HG03378 (cell line): ENCODE measurements around the gene AADACL3.
"Not testable (repeated sequence)": the region's sequence is repeated elsewhere in the genome, so short reads cannot be mapped to it uniquely, and the experiment has no call there.

Experiments
- ATAC-seq: cut with Tn5 transposase; IDR thresholded peaks from one replicate; pipeline ENCODE4 v1.9.1; 2021; ENCODE audit warnings: mild to moderate bottlenecking, moderate library complexity; ENCODE audit not compliant: unreplicated experiment

Gene AADACL3

GRCh38 chr1:12714710-12715475 lies 1.0 kb upstream of the AADACL3 start:
- ATAC-seq = no peak

GRCh38 chr1:12717301-12717838 lies 1.5 kb downstream of the AADACL3 start:
- ATAC-seq = no peak

GRCh38 chr1:12722626-12723025 lies 6.7 kb downstream of the AADACL3 start:
- ATAC-seq = no peak

GRCh38 chr1:12728391-12728790 lies 12.5 kb downstream of the AADACL3 start:
- ATAC-seq = no peak

GRCh38 chr1:12730156-12730555 lies 14.2 kb downstream of the AADACL3 start:
- no peak for ATAC-seq

GRCh38 chr1:12731084-12731483 lies 15.2 kb downstream of the AADACL3 start:
- ATAC-seq = not testable (repeated sequence)

- ATAC-seq = no peak
Observed at GRCh38 chr1:12734651-12735050, 18.7 kb downstream of the AADACL3 start.

- ATAC-seq = no peak
Observed at GRCh38 chr1:12738934-12739333, 23.0 kb downstream of the AADACL3 start.

GRCh38 chr1:12739613-12740012 lies 23.7 kb downstream of the AADACL3 start:
- ATAC-seq = no peak

- ATAC-seq = no peak
Observed at GRCh38 chr1:12741946-12742345, 26.0 kb downstream of the AADACL3 start.

- no peak for ATAC-seq
Observed at GRCh38 chr1:12745126-12745991, 29.4 kb downstream of the AADACL3 start.

GRCh38 chr1:12745992-12746323 lies 30.0 kb downstream of the AADACL3 start, which contains the start of gene CFAP107:
TSS of gene CFAP107 (plus strand) at chr1:12746200. CDS start at chr1:12746431, 231 bp downstream.
- ATAC-seq = no peak

GRCh38 chr1:12748778-12749355 lies 33.0 kb downstream of the AADACL3 start:
- no peak for ATAC-seq

GRCh38 chr1:12754738-12755137 lies 38.8 kb downstream of the AADACL3 start:
- ATAC-seq = no peak

- ATAC-seq = no peak
Observed at GRCh38 chr1:12756273-12756672, 40.4 kb downstream of the AADACL3 start.

GRCh38 chr1:12756768-12757413 lies 41.0 kb downstream of the AADACL3 start:
- no peak for ATAC-seq

GRCh38 chr1:12757836-12758235 lies 41.9 kb downstream of the AADACL3 start:
- ATAC-seq = no peak

GRCh38 chr1:12760256-12760795 lies 44.4 kb downstream of the AADACL3 start:
- ATAC-seq = no peak

- no peak for ATAC-seq
Observed at GRCh38 chr1:12761781-12762180, 45.9 kb downstream of the AADACL3 start.

- ATAC-seq = no peak
Observed at GRCh38 chr1:12762766-12763165, 46.9 kb downstream of the AADACL3 start.

- no peak for ATAC-seq
Observed at GRCh38 chr1:12763479-12763878, 47.6 kb downstream of the AADACL3 start.
